Ishikawa (cell line): Measurements from ENCODE around the gene AOC1.

Experiments
- EGR1 ChIP-seq: IDR thresholded peaks from 2 replicates; pipeline ENCODE4 v1.6.1; 2012
- YY1 ChIP-seq: IDR thresholded peaks from 2 replicates; pipeline ENCODE4 v1.6.1; 2012; ENCODE audit warnings: low read depth

GRCh38 chr7:150803161-150803860 is 49.0 kb upstream of the AOC1 start:
- no peak for TF ChIP-seq EGR1
- TF ChIP-seq YY1, result no peak
